ENCODE results near the gene PRR36. TPM values are rescaled to one million over a fixed set of nuclear protein-coding genes. Genes with fewer than 3 reads are reported as not detected.

PRR36 gene
- total and polyA plus RNA-seq, 2 donors (not counting 1 experiment from before 2014, with no cell fraction given), result 0.01 TPM; not detected in 1

Other genes starting within 250 kb of the PRR36 start
- 62.7 and 64.2 TPM in 2 replicates for gene XAB2, start 244.8 kb downstream of the PRR36 start, total RNA-seq
- gene XAB2, start 244.8 kb downstream of the PRR36 start, polyA plus RNA-seq, result 93.8 and 110 TPM in 2 replicates
- 89.1 and 100 TPM in 2 replicates for gene PET100, start 244.6 kb downstream of the PRR36 start, total RNA-seq
- gene PET100, start 244.6 kb downstream of the PRR36 start, polyA plus RNA-seq, result 31.3 and 75.9 TPM in 2 replicates
- gene PCP2, start 240.7 kb downstream of the PRR36 start, total RNA-seq, result 7.6 and 9.3 TPM in 2 replicates
- 5.6 and 6.5 TPM in 2 replicates for gene PCP2, start 240.7 kb downstream of the PRR36 start, polyA plus RNA-seq
- gene STXBP2, start 237.3 kb downstream of the PRR36 start, total RNA-seq, result 208 and 222 TPM in 2 replicates
- 226 and 409 TPM in 2 replicates for gene STXBP2, start 237.3 kb downstream of the PRR36 start, polyA plus RNA-seq
- gene RETN, start 205.3 kb downstream of the PRR36 start, total RNA-seq, result not detected in 2 replicates
- gene RETN, start 205.3 kb downstream of the PRR36 start, polyA plus RNA-seq, result not detected in 2 replicates
- gene MCEMP1, start 197.3 kb downstream of the PRR36 start, total RNA-seq, result not detected in 2 replicates
- 0.57 and 1.6 TPM in 2 replicates for gene MCEMP1, start 197.3 kb downstream of the PRR36 start, polyA plus RNA-seq
- 61.2 and 61.5 TPM in 2 replicates for gene TRAPPC5, start 193.6 kb downstream of the PRR36 start, total RNA-seq
- gene TRAPPC5, start 193.6 kb downstream of the PRR36 start, polyA plus RNA-seq, result 42.0 and 64.9 TPM in 2 replicates
- gene FCER2, start 172.3 kb downstream of the PRR36 start, total RNA-seq, result 16.3 and 17.1 TPM in 2 replicates
- gene FCER2, start 172.3 kb downstream of the PRR36 start, polyA plus RNA-seq, result 419 and 497 TPM in 2 replicates
- gene CLEC4G, start 142.3 kb downstream of the PRR36 start, total RNA-seq, result not detected in 2 replicates
- 0.58 and 1.3 TPM in 2 replicates for gene CLEC4G, start 142.3 kb downstream of the PRR36 start, polyA plus RNA-seq
- not detected in 2 replicates for gene CD209, start 126.9 kb downstream of the PRR36 start, total RNA-seq
- gene CD209, start 126.9 kb downstream of the PRR36 start, polyA plus RNA-seq, result 0.10 TPM in 1 of 2 replicates, not detected in the other
- 0.52 TPM in 1 of 2 replicates, not detected in the other for gene CLEC4M, start 111.1 kb downstream of the PRR36 start, total RNA-seq
- 0.10 TPM in 1 of 2 replicates, not detected in the other for gene CLEC4M, start 111.1 kb downstream of the PRR36 start, polyA plus RNA-seq
- gene EVI5L, start 44.2 kb downstream of the PRR36 start, total RNA-seq, result 11.2 and 11.8 TPM in 2 replicates
- gene EVI5L, start 44.2 kb downstream of the PRR36 start, polyA plus RNA-seq, result 6.1 and 7.9 TPM in 2 replicates
- not detected in 2 replicates for gene LRRC8E, start 14.1 kb upstream of the PRR36 start, total RNA-seq
- gene LRRC8E, start 14.1 kb upstream of the PRR36 start, polyA plus RNA-seq, result not detected in 2 replicates
- gene MAP2K7, start 29.5 kb upstream of the PRR36 start, total RNA-seq, result 71.9 and 76.3 TPM in 2 replicates
- gene MAP2K7, start 29.5 kb upstream of the PRR36 start, polyA plus RNA-seq, result 56.0 and 79.7 TPM in 2 replicates
- 0.22 TPM in 1 of 2 replicates, not detected in the other for gene TGFBR3L, start 40.4 kb upstream of the PRR36 start, total RNA-seq
- 0.21 and 0.22 TPM in 2 replicates for gene TGFBR3L, start 40.4 kb upstream of the PRR36 start, polyA plus RNA-seq
- gene SNAPC2, start 45.9 kb upstream of the PRR36 start, total RNA-seq, result 19.3 and 19.9 TPM in 2 replicates
- 19.5 and 21.7 TPM in 2 replicates for gene SNAPC2, start 45.9 kb upstream of the PRR36 start, polyA plus RNA-seq
- gene CTXN1, start 51.7 kb upstream of the PRR36 start, total RNA-seq, result not detected in 2 replicates
- not detected in 2 replicates for gene CTXN1, start 51.7 kb upstream of the PRR36 start, polyA plus RNA-seq
- 62.1 and 66.5 TPM in 2 replicates for gene TIMM44, start 69.3 kb upstream of the PRR36 start, total RNA-seq
- 48.9 and 72.2 TPM in 2 replicates for gene TIMM44, start 69.3 kb upstream of the PRR36 start, polyA plus RNA-seq
- 58.3 and 63.5 TPM in 2 replicates for gene ELAVL1, start 131.3 kb upstream of the PRR36 start, total RNA-seq
- 20.1 and 21.8 TPM in 2 replicates for gene ELAVL1, start 131.3 kb upstream of the PRR36 start, polyA plus RNA-seq
- not detected in 2 replicates for gene CCL25, start 178.4 kb upstream of the PRR36 start, total RNA-seq
- 0.28 TPM in 1 of 2 replicates, not detected in the other for gene CCL25, start 178.4 kb upstream of the PRR36 start, polyA plus RNA-seq